SIG-M5 treated with dmso at 0.1 percent for 504 hours (cell line): ENCODE results near the gene HTRA1.

ENCODE experiments used
- DNase-seq: peaks from one replicate; lab custom pipeline; 2025; ENCODE audit not compliant: unreplicated experiment; lab: John Stamatoyannopoulos, UW

Gene HTRA1

DNA sequence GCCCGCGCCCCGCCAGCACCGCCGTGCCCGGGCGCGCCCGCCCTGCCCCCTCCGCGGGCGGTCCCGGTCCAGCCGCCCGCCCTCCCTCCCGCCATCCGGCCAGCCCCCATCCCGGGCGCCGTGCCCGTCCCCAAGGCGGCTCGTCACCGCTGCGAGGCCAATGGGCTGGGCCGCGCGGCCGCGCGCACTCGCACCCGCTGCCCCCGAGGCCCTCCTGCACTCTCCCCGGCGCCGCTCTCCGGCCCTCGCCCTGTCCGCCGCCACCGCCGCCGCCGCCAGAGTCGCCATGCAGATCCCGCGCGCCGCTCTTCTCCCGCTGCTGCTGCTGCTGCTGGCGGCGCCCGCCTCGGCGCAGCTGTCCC is at the start of gene HTRA1:
TSS of gene HTRA1 (plus strand) at position 187 of the 362 bp plus-strand sequence. CDS start at position 287, 100 bp downstream.
- DNase-seq, result no peak

DNA sequence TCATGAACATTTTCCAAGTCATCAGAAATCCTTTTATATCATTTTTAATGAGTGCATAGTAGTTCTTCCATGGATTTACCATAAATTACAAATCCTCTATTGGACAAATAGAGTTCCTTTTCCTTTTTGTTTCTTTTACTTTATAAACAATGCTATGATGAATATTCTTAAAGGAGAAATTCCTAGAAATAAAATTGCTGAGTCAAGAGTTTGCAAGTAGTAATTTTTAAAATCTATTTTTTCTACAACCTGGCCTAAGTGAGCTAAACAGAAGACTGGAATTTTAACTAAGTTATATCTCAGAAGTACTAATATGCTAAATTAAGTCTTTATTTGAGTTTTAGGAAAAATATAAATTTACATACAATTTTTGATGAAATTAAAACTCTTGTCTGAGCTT is 48.0 kb upstream of the HTRA1 start:
- DNase-seq, result no peak

DNA sequence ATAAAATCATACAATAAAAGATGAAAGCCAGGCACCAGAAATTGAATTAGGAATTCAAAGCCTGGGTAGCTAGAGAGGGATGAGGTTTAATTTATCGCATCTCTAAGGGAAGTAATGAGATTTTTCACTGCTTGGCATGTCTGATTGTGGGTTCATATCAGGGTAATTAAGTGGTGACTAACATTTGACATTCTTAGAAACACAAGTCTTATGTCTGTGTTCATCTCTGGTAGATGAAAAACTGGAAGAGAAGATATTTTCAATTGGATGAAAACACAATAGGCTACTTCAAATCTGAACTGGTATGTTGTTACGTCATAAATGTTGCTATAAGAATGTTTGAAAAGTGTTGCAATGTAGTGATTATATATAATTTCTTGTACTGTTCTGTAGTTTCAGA is 43.7 kb upstream of the HTRA1 start:
- DNase-seq, result no peak

DNA sequence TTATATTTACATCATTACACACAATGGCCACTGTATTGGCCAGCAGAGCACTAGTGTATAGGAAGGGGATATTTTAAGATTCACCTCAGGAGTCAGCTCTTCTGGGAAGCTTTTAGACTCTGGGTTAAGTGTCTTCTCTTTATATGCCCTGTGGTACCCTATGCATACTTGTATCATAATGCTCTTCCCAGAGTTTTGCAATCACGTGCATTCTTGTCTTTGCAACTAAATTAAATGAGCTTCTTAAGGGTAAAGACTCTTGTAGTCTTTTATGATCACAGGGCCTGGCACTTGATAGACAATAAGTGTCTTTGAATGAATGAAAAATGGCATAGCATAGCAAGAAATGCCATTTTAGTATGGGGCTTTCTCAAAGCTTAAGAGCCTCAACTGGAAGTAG is 42.3 kb upstream of the HTRA1 start:
- no peak for DNase-seq

DNA sequence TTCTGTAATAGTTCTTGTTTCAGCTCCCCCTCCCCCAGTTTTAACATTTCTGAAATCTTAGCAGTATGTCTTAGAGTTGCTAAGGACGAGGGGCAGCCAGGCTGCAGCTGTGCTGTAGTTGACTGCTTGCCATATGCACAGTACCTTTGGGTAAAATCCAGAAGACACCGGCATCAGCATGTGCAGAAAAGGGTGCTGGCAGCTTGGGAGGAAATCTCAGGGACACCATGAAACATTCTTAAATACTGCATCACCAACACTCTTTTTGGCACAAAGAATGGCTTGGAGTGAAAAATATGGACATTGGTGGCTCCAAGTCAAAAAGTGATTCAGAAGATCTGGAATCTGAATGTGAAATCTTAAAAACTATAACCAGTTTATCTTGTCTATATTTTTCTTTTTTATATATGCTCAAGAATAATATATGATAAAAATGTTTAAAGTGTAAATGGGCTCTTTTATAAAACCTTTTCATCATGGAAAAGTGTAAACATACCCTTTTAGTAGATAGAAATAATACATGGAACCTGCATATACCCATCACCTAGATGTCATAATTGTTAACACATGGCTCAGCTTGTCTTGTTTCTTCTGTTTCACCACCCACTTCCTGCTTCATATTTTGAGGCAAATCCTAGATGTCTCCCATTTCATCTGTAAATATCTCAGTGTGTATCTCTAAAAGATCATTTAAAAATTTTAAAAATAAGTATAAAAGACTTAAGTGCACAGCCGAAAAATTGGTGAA is 41.3 kb upstream of the HTRA1 start:
- DNase-seq, result no peak

DNA sequence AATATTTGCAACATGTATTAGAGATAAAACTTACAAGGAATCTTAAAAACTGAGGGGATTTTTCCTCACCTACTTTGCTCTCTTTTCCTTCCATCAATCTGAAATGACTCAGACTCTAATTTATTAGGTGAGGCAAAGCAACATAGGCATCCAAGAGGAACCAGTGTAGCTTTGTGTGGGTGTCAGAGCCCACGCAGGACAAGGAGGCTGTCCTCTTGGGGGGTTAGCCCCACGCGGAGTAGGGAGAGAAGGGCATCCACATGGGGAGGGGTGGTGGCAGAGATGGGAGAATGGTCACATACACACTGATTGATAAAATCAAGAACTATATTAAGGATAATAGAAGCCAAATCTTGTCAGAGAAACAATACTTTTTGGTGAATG is 40.7 kb upstream of the HTRA1 start:
- DNase-seq, result no peak

DNA sequence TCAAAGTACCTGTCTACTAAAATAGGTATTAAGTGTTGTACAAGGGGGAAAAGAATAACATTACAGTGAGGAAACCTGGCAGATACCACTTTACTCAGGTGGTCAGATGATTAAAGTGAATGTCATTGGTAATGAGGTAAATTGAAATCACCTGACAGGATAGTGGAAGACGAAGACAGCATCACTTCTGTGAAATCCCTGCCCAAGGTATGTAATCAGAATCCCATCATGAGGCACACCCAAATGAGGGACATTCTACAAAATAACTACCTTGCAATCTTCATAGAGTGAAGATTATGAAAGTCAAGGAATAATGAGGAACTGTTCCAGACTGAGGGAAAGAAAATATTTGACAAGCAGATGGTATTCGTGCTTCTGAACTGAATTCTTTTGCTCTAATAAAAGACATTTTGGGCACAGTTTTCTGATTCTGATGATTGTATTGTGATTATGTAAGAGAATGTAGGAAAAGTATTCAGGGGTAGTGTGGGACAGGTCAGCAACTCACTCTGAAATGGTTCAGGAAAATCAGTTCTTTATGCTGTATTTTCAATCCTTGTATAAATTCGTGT is 40.2 kb upstream of the HTRA1 start:
- DNase-seq, result no peak

DNA sequence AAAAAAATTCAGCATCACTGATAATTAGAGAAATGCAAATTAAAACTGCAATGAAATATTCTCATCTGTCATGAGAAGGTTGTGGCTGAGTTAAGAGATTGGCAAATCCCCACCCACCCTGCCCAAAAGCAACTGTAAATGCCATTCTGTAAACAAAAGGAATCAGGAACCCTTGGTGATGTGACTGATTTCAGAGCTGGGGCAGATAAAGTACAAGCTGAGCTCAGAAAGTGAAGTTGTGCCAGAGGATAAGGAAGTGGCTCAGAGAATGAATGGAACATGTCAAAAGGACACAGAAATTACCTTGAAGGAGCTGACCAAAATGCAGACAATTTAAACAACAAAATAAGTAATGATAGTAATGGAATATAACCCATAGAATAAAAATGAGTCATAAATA is 39.6 kb upstream of the HTRA1 start:
- DNase-seq, result no peak

DNA sequence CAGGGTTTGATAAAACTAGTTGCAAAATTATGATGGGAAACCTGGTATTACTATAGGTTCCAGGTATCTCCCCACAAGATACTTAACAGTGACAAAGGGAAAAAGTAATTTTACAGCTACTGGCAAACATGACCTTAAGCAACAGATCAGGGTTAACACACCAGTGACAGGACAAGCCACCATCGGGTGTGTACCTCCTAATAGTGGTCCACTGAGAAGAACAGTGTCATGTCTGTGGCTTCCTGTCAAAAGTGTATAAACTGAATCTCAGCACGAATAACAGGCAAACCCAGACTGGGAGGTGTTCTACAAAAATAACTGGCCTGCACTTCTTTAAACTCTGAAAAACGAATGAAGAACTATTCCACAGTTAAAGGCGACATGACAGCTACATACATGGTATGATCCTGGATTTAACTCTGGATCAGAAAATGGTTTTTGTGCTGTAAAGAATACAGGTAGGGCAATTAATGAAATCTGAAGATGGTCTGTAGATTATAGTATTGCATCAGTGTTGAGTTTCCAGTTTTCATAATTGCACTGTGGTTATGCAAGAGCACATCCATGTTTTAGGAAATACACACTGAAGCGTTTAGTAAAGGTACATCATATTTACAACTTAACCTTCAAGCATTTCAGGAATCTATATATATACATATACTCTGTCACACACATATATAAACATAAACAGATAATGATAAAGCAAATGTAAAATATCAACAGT is 38.9 kb upstream of the HTRA1 start:
- no peak for DNase-seq

DNA sequence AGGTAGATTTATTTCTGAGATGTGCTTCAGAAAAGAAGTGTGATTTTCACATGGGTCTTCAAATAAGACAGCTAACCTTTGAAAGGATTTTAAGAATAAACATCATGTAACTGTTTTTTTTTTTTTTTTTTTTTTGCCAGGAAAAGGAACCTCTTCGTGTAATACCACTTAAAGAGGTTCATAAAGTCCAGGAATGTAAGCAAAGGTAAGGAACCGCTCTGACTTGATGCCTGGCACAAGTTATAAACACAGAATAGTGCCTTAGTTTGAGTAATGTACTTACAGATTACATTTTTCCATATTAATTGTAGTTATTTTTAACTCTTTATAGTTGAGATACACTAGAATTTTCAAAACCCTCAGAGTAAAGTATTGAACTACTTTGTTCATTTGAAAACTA is 37.3 kb upstream of the HTRA1 start:
- DNase-seq, result no peak

DNA sequence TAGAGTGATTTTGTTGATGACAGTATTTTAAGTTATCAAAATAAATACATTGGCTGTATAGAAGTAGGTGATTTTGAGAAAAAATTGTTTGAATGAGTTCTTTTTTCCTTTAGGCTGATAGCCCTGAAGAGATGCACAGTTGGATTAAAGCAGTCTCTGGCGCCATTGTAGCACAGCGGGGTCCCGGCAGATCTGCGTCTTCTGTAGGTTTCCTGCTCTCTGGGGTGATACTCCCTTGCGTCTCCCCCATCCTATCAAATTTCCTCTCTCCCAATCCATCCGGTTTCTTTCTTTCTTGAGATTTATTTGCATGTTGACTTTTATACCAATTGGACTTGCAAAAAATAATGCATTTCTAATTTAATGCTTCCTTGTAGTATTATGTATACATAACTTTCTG is 34.5 kb upstream of the HTRA1 start:
- no peak for DNase-seq

DNA sequence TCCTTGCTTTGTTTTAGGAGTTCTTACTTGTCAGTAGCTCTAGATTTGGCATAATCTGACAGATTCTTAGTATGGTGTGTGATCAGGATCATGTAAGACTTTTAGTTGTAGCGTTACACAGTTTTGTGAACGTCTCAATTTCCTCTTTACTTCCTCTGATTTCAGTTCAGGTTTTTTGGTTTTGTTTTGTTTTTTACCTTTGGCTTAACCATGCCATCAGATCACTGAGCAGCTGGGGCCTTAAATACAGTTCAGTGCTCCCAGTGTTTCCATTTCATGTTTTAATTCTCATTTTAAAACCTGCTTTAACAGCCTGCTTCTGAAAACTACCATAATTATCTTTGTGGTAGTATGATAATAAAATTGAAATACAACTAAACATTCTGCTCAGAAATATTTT is 34.1 kb upstream of the HTRA1 start:
- no peak for DNase-seq

DNA sequence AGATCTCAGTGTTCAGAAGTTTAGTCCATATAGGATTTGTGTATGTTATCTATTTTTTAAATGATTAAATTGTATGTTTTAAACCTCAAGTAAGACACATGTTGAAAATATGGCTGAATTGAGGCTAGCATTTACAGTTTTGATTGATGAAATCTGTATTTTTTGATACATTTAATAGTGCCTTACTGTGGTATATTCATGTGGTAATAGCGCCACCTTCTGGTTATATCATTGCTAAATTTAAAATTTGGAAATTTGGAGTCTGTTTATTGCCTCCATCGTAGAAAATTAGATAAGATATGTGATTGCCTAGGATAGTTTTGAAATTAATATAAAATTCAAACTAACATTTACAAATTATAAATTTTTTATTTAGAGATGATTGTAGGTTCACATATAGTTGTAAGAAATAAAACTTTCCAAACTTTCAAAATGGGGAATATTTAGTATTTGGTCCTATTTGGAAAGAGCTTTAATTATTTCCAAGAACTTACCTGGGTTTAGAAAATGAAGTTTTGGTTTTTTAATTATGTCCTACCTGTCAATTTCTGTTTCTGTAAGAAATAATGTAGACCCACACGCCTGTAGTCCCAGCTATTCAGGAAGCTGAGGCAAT is 26.0 kb upstream of the HTRA1 start:
- peak; percentile 24 for DNase-seq

DNA sequence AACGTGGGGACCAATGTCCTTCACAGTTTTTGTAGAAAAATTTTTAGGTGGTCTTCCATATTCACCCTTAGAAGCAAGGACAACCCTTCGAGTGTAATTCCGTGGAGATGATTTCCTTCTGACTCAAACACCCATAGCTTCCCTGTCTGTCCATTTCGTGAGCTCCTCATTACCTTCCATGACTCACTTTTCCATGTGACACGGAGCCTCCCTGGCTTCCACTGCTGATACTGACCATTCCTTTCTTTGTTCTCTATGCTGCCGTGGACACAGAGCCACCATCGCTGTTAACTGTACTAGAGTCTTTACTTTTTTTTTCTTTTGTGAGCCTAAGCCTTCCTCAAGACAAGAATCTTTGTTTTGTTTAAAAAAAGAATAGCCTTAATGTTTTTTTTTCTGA is 19.4 kb upstream of the HTRA1 start:
- no peak for DNase-seq

DNA sequence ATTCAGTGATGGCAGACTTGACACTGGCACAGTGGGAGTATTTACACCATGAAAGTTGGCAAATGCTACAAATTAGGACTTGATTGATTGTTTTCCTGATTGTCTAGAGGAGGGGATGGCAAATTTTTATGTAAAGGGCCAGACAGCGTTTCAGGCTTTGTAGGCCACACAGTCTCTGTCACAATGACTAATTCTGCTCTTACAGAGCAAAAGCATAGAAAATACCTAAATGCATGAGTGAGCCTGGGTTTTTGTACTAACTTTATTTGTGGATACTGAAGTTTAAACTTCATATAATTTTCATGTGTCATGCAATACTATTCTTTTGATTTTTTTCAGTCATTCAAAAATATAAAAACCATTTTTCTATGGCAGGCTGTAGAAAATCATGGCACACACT is 15.9 kb upstream of the HTRA1 start:
- DNase-seq, result no peak

DNA sequence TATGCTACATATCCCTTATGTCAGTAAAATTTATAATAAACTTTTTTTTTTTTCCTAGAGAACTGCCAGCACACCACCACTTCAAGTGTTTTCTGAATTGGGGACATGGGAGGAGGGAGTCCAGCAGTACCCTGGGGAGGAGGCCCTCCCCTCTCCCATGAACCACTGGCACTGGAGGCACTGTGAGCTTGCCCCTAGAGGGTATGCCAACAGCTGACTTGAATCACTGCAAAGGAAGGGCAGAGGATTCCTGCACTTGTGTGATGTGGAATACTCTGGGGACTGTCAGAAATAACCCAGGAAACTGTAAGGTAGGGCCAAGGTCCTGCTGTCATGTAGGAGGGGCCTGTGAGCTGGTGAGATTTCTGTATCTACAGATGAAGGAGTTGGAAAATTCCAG is 15.4 kb upstream of the HTRA1 start:
- no peak for DNase-seq

DNA sequence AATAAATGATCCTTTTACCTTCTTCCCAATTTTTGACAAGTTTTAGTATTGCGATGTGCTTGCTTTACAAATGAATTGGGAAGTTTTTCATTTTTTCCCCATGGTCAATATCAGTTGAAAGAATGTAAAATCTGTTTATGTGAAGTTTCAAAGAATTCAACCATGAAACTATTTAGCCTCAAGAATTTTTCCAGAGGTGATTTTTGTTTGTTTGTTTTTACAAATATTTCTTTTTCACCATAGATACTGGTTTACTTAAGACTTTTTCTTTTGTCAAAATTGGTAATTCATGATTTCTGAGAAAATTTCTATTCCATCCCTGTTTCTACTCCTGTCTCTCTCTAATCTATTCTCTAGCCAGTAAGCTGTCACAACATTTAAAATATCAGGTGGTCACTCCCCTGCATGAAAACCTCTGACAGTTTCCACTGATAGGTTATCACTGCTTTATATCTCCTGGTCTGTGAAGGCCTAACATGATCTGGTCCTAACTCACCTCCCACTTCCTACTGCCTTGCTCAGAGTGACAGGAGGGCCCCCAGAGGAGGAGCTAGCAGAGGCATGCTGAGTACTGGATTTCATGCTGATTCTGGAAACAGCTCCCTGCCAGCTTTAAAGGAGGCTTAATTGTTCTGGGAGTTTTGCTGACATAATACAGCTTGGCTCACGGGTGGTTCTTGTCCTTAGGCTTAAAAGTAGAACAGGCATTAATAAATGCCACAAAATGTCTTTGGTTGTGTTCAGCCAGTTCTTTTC is 14.5 kb upstream of the HTRA1 start:
- DNase-seq, result no peak

DNA sequence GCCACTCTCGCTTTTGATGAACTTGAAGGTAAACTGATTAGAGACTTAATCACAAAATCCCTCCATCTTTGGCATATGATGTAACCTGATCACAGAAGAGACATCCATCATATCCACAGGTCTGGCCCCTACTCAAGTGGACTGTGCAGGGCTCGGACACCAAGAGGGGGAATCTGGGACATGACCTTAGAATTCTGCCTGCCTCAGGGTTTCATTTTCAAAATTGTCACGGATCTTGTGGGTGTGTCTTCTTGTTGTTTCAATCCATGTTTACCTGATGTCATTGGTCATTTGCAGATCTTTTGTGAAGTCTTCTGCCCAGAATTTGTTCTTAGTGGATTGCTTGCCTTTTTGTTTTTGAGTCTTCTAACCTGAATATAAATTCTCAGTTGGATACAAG is 12.8 kb upstream of the HTRA1 start:
- DNase-seq, result no peak

DNA sequence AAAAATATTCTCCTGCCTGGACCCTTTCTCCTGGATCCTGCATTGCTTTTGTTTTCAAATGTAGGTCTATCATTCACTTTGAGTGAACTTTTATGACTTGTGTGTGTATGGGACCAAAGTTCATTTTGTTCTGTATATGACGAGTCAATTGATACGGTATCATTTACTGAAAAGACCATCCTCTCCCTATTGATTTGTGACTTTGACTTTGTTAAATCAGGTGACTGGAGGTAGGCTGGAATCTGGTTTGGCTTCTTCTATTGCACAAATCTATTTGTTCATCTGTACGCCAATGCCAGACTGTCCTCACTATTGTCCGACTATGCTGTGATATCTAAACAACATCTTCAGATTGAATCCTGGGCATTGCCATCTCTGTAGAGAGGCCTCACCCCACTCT is 12.2 kb upstream of the HTRA1 start:
- no peak for DNase-seq

DNA sequence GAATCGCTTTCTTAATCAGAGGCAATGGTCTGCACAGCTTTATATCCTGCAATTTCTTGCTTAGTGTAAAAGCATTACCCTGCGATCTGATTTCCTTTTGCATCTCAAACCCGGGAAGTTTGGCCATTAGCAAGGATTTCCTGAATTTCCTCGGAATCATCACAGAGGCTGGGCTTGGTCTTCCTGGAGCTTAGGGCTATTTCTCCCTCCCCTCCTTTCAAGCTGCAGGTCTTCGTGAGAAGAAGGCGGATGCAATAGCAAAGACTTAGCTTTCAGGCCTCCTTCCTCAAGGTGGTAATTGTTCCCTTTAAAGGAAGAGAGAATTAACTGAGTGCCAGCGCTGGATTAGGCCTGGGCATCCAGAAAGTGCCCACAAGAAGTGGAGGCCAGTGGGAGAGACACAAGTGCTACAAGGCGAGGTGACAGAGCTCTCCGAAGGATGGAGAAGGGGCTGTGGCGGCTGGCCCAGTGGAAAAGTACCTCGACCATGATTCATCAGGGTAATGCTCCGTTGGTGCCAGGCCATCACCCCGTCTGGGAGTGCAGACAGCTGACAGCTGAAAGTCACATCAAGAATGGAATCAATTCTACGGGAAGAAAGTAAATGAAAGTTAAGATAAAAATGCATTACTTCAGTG is 10.9 kb upstream of the HTRA1 start:
- DNase-seq, result no peak

DNA sequence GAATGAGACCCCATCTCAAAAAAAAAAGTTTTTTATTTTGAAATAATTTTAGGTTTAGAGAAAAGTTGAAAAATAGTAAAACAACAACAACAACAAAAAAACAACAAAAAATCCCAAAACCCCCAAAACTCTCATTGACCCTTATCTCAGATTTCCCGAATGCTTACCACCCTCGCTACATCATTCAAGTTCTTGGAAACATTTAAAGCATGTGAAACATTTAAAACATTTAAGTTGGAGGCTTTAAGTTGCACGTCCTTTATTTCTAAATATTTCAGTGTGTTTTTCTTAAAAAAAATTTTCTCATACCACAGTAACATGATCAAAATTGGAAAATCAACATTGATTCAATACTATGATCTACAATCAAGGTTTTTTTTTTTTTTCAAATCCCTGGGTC is 7.3 kb upstream of the HTRA1 start:
- DNase-seq, result no peak
